Measurements from ENCODE around the gene SDF4.

- TF ChIP-seq RCOR1 (IDR thresholded peaks at IDR 0.05; ENCODE audit: insufficient replicate concordance, low read length) = no peak
- no peak for TF ChIP-seq RAD21 (IDR thresholded peaks at IDR 0.05; ENCODE audit: low read length)
- TF ChIP-seq CTCF (conservative IDR thresholded peaks at IDR 0.05; ENCODE audit: low read depth, low read length) = no peak
- no peak for TF ChIP-seq CEBPB (IDR thresholded peaks at IDR 0.05; ENCODE audit: low read depth, low read length)
These were observed 37.1 kb downstream of the SDF4 start for GRCh38 chr1:1194723-1195122.

All from IMR-90 (cell line).